Lower leg skin (tissue), 3 donors: ENCODE results near the gene AMBP.

ENCODE experiments used
- POLR2A ChIP-seq, 2 donors: fragments of 450-650 bp; IDR thresholded peaks; one replicate each; pipeline ENCODE4 v1.6.1; 2016 to 2017; ENCODE audit warnings: antibody characterized with exemption in 2 of 2, mild to moderate bottlenecking in 1 of 2, moderate library complexity in 1 of 2
- TF ChIP-seq, protein P1 (sequence below), 3 donors: fragments of 450-650 bp; IDR thresholded peaks; one replicate each; pipeline ENCODE4 v1.5.1; 2016; ENCODE audit warnings: antibody characterized with exemption in 3 of 3, mild to moderate bottlenecking in 3 of 3, moderate library complexity in 2 of 3

DNA sequence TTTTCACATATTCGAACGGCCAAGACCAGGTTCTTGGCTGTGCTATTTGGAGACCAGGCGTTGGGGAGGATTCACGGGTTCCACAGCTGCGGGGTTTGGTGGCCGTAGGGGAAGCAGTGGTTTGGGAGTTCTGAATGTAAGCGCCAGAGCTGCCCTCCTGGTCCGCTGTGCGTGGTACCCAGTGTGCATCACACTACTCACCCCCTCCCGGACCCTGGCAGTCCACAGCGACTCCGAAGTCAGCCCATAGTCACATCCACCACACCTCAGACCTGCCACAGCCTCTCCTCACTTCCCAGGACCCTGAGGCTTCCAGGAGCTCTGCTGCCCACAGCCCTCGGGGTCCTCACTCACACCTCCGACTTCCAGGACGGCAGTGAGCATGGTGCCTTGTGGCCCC, 26.8 kb downstream of the AMBP start:
- TF ChIP-seq, protein P1, sequence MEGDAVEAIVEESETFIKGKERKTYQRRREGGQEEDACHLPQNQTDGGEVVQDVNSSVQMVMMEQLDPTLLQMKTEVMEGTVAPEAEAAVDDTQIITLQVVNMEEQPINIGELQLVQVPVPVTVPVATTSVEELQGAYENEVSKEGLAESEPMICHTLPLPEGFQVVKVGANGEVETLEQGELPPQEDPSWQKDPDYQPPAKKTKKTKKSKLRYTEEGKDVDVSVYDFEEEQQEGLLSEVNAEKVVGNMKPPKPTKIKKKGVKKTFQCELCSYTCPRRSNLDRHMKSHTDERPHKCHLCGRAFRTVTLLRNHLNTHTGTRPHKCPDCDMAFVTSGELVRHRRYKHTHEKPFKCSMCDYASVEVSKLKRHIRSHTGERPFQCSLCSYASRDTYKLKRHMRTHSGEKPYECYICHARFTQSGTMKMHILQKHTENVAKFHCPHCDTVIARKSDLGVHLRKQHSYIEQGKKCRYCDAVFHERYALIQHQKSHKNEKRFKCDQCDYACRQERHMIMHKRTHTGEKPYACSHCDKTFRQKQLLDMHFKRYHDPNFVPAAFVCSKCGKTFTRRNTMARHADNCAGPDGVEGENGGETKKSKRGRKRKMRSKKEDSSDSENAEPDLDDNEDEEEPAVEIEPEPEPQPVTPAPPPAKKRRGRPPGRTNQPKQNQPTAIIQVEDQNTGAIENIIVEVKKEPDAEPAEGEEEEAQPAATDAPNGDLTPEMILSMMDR (IDR thresholded peaks at IDR 0.05): no peak
- no peak for TF ChIP-seq POLR2A (IDR thresholded peaks at IDR 0.05)
